DND-41 (cell line): ENCODE data around the gene SEMA7A.

Experiments
- ATAC-seq: fragments of 200-7000 bp; cut with Tn5 transposase; 3 replicates; pipeline ENCODE4 v1.9.1; 2021; ENCODE audit warnings: low read depth; ENCODE audit not compliant: insufficient read depth
- DNase-seq: peaks from one replicate; pipeline ENCODE4 v3.0.0-alpha.2; 2020
- H2AFZ ChIP-seq: 2 replicates; pipeline ENCODE4 v1.6.0; 2012; ENCODE audit warnings: low read depth, low read length
- H3K27ac ChIP-seq: 2 replicates; pipeline ENCODE4 v1.5.1; 2012; ENCODE audit warnings: low read length, inconsistent platforms
- H3K27me3 ChIP-seq: fragments of 200-600 bp; sonication (generic); 2 replicates; pipeline ENCODE4 v1.6.0; 2012; ENCODE audit warnings: low read length, mild to moderate bottlenecking, inconsistent platforms; ENCODE audit not compliant: insufficient read depth, poor library complexity
- H3K36me3 ChIP-seq: 2 replicates; pipeline ENCODE4 v1.5.1; 2012; ENCODE audit warnings: low read length, inconsistent platforms; ENCODE audit not compliant: insufficient read depth
- H3K4me1 ChIP-seq: 2 replicates; pipeline ENCODE4 v1.5.1; 2012; ENCODE audit warnings: mild to moderate bottlenecking, low read length; ENCODE audit not compliant: insufficient read depth
- H3K4me2 ChIP-seq: 2 replicates; pipeline ENCODE4 v1.6.0; 2012; ENCODE audit warnings: mild to moderate bottlenecking, moderate library complexity, low read length, inconsistent platforms; ENCODE audit not compliant: insufficient read depth
- H3K4me3 ChIP-seq, 2 experiments: fragments of 200-600 bp in 1 of 2; shearing (Covaris generic) in 1 of 2; 2 replicates each; pipeline ENCODE4 v1.5.1; 2012 to 2016; ENCODE audit warnings: inconsistent platforms in 2 of 2, low read length in 2 of 2, mild to moderate bottlenecking in 2 of 2, low read depth in 1 of 2, moderate library complexity in 1 of 2
- H3K79me2 ChIP-seq: 2 replicates; pipeline ENCODE4 v1.6.0; 2012; ENCODE audit warnings: low read length, inconsistent platforms; ENCODE audit not compliant: insufficient read depth
- H3K9ac ChIP-seq: 2 replicates; pipeline ENCODE4 v1.6.0; 2012; ENCODE audit warnings: low read depth, mild to moderate bottlenecking, inconsistent platforms, low read length, moderate library complexity
- H3K9me3 ChIP-seq: 2 replicates; pipeline ENCODE4 v1.5.1; 2012; ENCODE audit warnings: low read length, moderate library complexity, mild to moderate bottlenecking, inconsistent platforms; ENCODE audit not compliant: insufficient read depth, severe bottlenecking
- H4K20me1 ChIP-seq: 2 replicates; pipeline ENCODE4 v1.6.0; 2012; ENCODE audit warnings: low read length; ENCODE audit not compliant: insufficient read depth
- CTCF ChIP-seq: IDR thresholded peaks from 2 replicates; pipeline ENCODE4 v1.5.1; 2012; ENCODE audit warnings: borderline replicate concordance, low read length, moderate library complexity, mild to moderate bottlenecking; ENCODE audit not compliant: poor library complexity, severe bottlenecking; ENCODE audit errors: extremely low read depth
- EZH2 ChIP-seq: IDR thresholded peaks from 3 replicates; pipeline ENCODE4 v1.6.1; 2012; ENCODE audit warnings: borderline replicate concordance, low read depth, mild to moderate bottlenecking, moderate library complexity, low read length, inconsistent platforms; ENCODE audit not compliant: severe bottlenecking

SEMA7A gene

GRCh38 chr15:74398183-74398582 is 35.6 kb downstream of the SEMA7A start:
- H4K20me1 ChIP-seq: no peaks in the 10 kb centered on the region
- ATAC-seq (no peak), DNase-seq (peak; percentile 55)
- no peak overlapping the region for H3K4me2 ChIP-seq
- H3K27me3 ChIP-seq: no peaks in the 10 kb centered on the region
- H3K79me2 ChIP-seq: no peaks in the 10 kb centered on the region
- peaks cover 68% of the 10 kb centered on the region for H3K4me1 ChIP-seq
- H3K9me3 ChIP-seq: no peaks in the 10 kb centered on the region
- H3K36me3 ChIP-seq: no peaks in the 10 kb centered on the region
- no peak overlapping the region for H3K4me3 ChIP-seq
- TF ChIP-seq CTCF (no peak), EZH2 (no peak)
- H3K27ac ChIP-seq: peak overlapping the region; percentile 99
- H3K9ac ChIP-seq: no peak overlapping the region
- H2AFZ ChIP-seq: no peak overlapping the region

- H3K36me3 ChIP-seq: no peaks in the 10 kb centered on the region
- H3K9ac ChIP-seq: peak overlapping the region; percentile 1; the same call in 1 of the 2 replicates
- no peaks in the 10 kb centered on the region for H4K20me1 ChIP-seq
- H3K4me3 ChIP-seq: no peak overlapping the region
- no peaks in the 10 kb centered on the region for H3K79me2 ChIP-seq
- peaks cover 61% of the 10 kb centered on the region for H3K4me1 ChIP-seq
- H3K27me3 ChIP-seq: no peaks in the 10 kb centered on the region
- TF ChIP-seq EZH2: no peak
- no peak for TF ChIP-seq CTCF
- peak overlapping the region; percentile 99 for H3K27ac ChIP-seq
- no peaks in the 10 kb centered on the region for H3K9me3 ChIP-seq
- H3K4me2 ChIP-seq: no peak overlapping the region
- ATAC-seq: no peak
- H2AFZ ChIP-seq: no peak overlapping the region
- DNase-seq: no peak
Measured at GRCh38 chr15:74397239-74398068, 36.3 kb downstream of the SEMA7A start.

- H3K27ac ChIP-seq: peak overlapping the region; percentile 99
- H3K4me1 ChIP-seq: peaks cover 53% of the 10 kb centered on the region
- no peaks in the 10 kb centered on the region for H3K36me3 ChIP-seq
- no peak overlapping the region for H3K4me2 ChIP-seq
- H3K9ac ChIP-seq: peak overlapping the region; percentile 1; the same call in 1 of the 2 replicates
- ATAC-seq: no peak
- no peaks in the 10 kb centered on the region for H3K79me2 ChIP-seq
- no peaks in the 10 kb centered on the region for H3K27me3 ChIP-seq
- no peak overlapping the region for H2AFZ ChIP-seq
- peak; percentile 36 for DNase-seq
- no peaks in the 10 kb centered on the region for H3K9me3 ChIP-seq
- TF ChIP-seq EZH2 (no peak), CTCF (no peak)
- no peaks in the 10 kb centered on the region for H4K20me1 ChIP-seq
- H3K4me3 ChIP-seq: no peak overlapping the region
Measured at GRCh38 chr15:74396445-74397238, 37.1 kb downstream of the SEMA7A start.
